Stimulated activated CD8-positive, alpha-beta memory T cell treated with anti-CD3 and anti-CD28 coated beads, Interleukin-2, amount 100 ng/mL, for 48 hours (primary cell): ENCODE measurements around the gene STAT4.

Source experiments
- DNase-seq, 2 donors: peaks; one replicate each; pipeline ENCODE4 v3.0.0-alpha.2; 2020; ENCODE audit warnings: low read depth in 2 of 2

Gene STAT4

DNA sequence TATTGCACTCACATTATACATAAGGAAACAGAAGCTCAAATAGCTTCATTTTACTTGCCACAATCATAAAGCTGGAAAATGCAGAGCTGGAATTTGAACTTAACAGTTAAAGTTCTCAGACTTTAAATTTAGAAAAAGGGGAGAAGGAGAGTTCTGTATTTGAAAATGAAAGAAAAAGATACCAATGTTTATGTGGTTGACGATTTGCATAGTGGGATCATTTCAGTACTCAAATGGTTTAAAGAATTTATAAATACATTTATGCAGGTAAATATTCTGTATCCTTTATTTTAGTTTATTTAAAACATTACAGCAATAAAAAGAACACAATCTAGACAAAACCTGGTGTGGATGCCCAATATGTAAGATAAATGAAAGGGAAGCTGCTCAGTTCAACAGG is 25.5 kb upstream of the STAT4 start:
- no peak for DNase-seq

DNA sequence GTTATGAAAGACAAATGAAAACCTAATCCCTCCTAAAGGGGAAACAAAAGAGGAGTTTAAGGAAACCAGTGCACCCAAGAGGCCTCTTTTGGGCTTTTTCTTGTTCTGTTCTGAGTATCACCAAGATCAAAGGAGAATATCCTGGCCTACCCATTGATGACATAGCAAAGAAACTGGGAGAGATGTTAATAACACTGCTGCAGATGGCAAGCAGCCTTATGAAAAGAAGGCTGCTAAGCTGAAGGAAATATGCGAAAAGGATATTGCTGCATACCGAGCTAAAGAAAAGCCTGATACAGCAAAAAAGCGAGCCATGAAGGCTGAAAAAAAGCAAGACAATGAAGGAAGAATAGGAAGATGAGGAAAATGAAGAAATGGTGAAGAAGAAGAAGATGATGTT is 23.6 kb upstream of the STAT4 start:
- no peak for DNase-seq

DNA sequence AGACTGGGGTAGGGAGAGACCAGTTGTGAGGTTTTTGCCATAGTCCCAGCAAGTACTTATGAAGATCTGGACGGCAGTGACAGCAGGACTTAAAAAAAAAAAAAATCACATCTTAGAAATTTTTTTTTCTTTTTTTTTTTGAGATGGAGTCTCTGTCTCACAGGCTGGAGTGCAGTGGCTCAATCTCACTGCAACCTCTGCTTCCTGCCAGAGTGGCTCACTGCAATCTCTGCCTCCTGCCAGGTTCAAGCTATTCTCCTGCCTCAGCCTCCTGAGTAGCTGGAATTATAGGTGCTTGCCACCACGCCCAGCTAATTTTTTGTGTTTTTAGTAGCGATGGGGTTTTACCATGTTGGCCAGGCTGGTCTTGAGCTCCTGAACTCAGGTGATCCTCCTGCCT is 22.4 kb upstream of the STAT4 start:
- DNase-seq = no peak

DNA sequence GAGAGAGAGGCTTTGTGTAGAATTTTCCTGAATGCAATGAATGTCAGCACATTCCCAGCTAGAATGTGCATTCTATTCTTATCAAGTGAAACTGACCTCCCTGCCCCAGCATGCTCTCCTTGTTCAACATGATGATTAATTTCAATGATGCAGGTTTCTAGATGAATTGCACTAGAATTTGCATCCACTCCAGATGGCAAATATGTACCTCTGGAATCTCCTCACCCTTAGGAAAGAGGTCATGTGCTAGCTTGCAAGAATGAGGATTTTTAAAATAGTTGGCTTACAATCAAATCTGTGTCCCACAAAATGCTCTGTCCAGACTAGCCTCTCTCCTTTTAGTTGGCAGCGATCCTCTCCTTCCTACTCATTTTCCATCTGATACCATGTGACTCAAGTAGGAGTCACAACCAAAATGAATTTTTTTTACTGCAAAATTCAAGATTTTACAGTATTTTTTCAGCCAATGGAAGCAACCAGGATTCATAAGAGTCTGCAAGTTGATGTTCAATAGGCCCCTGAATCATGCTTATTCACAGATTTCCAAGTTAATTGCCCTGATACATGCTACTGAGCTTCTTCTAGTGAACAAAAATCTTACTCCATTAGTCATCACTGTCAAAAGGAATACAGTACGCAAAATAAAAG is 21.0 kb upstream of the STAT4 start:
- DNase-seq = no peak

DNA sequence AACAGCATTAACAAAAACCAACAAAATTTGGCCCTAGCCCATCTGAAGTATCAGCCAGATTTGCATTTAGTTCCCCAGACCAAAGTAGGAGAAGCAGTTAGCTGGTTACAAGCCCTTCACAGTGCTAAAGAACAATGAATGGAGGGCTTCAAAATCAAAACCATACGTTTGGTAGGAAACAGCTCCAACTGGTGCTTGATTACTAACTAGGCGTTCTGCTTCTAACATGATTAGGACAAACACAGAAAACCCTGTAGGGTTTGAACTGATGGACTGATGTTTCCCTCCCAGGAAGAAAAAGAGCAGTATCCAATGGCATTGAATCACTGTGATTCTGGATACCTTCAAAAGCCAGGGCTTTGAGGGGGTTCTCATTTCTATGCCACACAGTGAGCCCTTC is 20.5 kb upstream of the STAT4 start:
- no peak for DNase-seq

DNA sequence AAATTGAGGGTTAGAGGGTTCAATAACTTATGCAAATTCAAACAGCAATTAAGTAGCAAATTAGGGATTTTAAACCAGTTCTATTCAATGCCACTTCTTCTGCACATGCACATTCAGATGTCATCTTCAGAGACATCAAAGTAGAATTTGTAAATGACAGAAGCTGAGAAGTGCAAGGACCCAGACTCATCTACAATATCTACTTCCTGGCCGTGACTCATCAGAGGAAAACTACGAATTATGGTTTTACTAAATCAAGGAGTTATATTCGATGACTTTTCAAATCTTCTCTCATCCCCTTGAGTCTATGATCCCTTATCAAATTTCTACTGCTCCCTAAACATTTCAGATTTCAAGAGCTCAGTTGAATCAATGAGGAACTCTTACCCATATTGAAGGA is 20.0 kb upstream of the STAT4 start:
- no peak for DNase-seq

DNA sequence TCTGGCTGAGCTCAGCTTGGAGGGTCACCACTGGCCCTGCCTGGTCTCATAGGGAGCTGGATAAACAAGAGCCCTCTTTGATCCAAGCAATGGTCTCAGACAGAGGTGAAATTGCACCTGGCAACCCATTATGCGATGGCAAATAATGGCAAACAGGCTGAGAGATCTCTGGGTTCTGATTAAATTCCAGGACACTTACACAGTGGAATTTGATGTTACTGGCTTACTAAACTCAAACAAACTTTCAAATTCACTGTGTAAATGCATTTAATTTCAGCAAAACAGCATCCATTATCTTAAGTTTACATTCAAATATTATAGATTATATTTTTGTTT is 19.5 kb upstream of the STAT4 start:
- DNase-seq = no peak

DNA sequence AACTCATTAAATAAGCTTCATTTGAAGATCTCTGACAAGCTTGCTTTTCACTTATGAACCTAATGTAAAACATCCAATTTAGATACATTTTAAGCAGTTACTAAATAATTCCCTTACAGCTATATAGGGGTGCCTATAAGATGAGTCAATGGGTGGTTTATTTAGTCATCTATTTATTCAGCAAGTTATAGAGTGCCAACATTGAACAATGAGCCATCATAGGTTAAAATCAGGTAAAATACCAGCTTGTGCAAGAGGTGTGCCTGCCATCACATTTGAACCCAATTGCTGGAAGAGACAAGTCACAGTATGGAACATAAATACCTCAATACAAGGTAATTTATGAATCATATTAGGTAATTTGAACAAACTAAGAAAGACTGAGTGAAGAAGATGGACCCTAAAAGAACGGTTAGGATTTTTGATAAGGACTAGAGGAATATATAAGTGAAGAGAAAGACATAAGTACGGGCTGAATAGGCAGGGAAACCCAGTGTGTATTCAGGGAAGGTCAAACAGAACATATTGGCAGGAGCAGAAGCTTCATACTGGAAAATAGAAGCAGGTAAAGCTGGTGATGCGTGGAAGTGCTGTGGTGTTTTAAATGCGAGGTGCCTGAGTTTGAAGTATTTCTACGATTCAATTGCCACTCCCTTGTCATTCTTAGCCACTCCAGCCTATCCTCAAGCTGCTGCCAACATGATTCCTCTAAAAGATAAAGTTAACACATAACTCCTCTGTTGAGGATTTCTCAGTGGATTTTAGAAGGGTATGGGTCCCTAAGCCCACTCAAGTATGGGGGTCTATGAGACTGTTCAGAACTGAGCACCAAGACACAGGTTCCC is 18.9 kb upstream of the STAT4 start:
- no peak for DNase-seq

DNA sequence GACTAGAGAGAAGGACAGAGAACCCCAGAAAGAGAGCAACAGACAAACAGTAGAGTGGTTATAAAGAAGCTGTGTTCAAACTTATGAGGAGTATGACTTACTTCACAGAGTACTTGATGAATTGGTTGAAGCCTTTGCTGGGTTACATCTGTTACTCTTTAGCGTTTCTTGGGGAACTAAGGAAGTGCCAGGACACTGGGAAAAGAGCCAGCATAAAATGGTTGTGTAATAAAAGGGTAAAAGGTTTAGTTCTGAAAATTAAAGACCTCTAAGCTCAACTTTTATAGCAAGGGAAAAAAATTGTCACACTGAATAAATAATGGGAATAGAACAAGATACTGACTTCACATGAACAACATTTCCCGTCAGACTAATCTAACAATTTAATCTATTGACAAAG is 17.0 kb upstream of the STAT4 start:
- no peak for DNase-seq

DNA sequence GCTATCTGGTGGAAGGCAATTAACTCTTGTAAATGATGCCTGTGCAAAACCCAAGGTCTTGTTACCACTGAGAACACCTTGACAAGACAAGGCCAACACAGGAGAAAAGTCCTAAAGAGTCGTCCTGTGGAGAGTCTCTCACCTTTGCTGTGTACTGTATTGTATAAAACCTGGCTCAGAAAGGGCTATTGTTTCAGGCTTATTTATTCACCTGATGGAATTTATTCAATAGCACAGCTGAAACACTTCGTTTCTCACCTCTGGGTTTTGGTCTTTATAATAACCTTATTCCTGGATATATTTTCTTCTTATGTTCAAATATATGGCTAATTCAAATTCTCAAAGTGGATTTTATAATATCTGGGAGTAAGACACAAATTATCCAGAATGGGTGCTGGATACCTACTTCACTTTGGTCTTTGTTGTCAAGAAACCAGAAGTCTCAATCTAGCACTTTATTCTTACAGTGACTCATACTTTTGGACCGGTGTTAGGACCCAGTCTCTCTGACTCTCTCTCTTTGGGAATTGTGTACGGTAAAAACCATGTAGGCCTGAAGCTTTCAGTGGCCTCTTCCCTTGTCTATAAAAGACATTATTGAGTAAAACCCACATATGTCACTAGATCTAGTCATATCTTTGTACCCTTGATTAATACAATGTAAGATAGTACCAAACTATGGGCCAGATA is 16.1 kb upstream of the STAT4 start:
- no peak for DNase-seq

DNA sequence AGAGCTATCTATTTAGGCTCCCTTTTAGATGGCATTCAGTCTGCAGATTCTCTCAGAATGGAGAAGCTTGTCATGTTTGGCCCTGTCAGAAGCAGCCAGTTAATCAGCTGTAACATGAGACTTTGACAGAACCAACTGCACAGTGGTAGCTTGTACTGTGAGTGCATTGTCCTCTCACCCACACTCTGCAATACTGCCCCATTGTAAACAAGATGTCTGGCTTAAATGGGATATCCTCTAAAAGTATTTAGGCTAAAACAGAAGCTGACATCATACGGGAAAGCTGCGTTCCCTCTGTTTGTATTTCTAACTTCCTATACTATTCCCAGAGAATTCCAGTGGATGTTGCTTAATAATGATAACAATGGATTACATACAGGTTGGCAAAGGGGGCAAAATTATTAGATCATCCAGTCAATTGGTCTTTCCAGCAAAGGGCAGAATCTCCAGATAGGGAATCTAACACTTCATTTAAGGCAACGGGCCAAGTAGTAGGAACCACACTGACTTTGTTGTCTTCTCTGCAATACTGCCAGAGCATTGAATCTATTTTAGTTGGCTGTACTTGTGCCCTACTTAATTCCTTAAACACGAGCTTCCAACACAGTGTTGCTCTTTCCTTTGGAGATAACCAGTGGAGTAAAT is 15.4 kb upstream of the STAT4 start:
- DNase-seq = no peak

DNA sequence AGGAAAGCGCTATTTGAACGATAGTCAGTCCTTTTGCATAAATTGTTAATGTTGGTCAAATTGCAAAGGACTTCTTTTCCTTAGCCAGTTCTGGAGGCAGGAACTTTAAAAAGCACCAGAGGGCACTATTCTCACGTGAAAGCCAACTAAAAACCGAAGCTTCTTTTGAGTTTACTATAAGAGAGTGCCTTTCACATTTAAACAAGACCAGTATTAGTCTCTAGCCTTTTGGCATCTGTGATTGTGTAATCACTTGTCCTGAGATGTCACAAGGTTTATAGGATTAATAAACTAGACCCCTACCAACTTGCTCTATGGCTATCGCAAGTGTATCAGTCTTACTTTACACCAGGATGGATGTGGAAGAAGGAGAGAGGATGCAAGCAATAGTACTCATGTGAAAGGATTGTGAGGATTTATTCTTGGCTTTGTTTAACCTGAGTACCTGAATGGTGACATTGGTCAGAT is 14.4 kb upstream of the STAT4 start:
- DNase-seq = no peak

DNA sequence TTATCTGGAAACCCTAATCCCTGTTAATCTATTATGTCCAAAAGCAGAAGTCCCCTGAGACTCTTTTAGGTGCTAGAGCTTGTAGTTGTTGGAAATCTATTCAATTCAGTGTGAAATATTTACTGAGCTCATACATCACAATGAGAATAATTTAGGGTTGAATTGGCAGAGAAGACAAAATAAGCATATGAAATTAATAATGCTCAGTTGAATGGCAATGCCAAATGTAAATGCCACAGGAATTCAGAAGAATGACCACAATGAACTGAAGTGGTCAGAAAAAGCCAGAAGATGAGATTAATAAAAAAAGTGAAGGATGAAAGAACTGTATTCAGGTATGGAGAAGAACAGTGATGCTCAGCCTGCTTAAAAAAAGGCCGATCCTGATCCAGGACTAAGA is 8.0 kb upstream of the STAT4 start:
- DNase-seq = no peak

DNA sequence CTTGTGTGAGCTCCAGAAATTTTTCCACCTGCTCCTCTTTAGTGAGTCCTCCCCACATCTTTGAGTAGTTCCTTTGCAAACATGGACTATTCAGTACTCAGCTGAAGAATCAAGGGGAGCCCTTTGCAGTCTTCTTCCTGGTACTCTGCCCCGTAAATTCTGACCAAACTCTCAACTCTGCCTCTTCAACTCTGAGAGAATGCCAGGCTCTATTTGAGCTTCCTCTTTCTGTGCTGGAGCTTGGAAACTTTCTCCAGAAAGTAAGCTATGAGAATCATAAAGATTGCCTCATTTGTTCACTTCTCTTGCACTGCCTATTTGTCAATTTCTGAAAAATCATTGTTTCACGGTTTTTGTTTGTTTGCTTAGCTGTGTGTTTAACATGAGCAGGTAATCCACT is 7.4 kb upstream of the STAT4 start:
- no peak for DNase-seq

DNA sequence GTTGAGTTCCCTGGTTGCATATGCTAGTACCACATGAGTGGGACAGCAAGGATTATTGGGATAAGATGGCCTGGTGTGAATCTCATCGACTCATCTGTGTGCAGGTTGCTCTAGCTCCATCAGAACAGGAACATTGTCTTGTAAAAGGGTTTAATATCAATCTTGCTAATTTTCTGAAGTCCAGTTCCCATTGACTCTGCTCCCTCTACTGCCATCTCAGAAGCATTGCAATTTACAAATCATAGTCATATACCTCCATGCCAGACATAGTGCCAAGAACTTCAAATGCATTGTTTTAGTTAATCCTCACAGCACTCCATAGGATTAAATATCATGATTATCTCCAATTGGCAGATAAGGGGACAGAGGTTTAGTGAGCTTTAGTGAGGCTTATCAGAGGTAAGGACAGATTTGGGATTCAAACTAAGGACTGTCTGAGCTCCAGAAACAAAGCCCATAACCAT is 4.8 kb upstream of the STAT4 start:
- DNase-seq = no peak

DNA sequence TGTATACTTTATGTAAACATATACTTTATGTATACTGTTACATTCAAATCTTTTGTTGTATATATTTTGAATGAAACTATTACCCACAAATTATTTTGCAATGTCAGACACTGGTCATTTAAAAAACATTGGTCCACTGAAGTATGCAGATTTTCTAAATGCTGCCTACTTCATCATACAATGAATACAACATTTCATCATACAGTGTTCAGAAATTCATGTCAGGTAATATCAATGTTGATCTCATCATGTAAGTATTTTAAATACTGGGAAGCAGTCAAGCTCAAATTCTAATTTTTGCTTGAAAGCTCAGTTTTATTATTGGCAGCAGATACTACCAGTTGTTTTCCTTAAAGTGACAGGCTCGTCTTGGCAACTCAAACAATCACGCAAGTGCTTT is 2.9 kb upstream of the STAT4 start:
- DNase-seq = no peak

DNA sequence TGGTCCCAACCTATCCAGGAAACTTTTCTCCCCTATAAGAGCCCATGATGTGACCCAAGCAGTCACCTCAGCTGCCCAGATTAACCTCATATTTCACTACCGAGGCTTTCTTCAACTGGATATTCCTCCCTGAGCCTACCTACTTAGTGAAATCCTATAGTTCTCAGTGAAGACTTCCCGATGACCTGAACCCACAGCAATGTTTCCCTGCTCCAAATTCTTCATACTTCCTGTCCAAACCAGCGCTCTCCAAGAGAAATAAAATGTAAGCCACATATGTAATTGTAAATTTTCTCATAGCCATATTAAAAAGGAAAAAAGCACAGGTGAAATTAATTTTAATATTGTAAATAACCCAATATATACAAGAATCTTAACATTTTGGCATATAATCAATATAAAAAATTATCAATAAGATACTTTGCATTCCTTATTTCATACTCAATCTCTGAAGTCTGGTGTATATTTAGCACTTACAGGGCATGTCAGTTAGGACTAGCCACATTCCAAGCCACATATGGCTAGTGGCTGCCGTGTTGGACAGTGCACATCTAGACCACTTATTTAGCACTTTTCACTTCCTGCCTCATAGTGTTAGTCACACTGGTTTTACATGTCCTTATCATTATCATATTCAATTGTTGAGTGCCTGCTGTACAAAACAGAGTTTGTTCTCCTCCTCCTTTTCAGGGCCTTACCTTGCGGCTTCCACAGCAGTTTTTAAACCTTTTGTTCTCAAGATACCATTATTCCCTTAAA is 1.9 kb upstream of the STAT4 start:
- no peak for DNase-seq

DNA sequence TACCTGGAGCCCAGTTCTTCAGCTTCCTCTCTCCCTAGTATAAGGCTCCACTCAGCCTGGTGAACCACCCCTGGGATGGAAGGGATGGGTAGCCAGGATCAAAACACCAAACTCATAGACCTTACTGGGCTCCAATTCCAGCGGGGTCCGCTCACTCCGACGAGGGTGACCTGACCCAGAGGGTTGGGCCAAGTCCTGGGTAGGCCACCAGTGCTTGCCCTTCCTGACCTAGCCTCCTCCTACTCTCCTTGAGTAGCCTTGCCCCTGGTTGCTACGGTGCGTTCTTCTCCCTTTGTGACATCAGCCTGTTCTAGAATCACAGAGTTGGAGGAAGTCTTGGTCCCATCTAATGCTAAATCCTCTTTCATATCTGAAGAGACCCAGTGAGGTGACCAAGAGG is 537 bp upstream of the STAT4 start:
- no peak for DNase-seq

DNA sequence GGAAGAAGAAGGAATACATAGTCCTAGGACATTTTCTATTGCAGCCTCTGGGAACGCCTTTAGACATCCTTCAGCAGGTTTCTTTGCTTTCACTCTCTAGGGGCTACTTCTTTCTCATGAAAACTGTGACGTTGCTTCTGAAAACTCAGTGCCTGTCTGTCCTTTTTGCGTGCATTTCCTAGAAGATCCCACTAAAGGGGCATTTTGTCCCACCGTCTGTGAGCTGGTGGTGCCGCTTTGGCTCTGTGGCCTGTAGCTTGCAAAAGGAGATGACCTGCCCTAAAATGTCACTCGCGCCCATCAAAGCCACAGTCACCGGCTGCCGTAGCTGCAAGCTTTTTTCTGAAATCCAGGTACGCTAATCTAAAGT is 579 bp downstream of the STAT4 start:
- DNase-seq = no peak

DNA sequence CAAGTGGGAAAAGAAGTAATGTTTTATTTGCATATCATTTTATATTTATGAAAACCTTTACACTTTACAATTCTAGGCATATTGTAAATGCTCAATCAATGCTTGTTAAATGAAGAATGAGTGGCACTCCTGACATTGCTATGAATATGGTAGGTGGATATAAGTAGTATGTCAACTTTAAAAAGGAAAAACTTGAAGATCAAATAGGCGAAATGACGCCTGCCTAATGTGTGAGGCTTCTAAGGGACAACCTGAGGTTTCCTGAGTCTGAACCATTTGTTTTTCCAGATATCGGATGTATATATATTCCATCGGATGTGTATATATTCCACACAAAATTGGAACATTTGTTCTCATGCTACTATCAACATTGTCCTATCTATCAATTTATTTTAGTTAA is 1.4 kb downstream of the STAT4 start:
- no peak for DNase-seq

DNA sequence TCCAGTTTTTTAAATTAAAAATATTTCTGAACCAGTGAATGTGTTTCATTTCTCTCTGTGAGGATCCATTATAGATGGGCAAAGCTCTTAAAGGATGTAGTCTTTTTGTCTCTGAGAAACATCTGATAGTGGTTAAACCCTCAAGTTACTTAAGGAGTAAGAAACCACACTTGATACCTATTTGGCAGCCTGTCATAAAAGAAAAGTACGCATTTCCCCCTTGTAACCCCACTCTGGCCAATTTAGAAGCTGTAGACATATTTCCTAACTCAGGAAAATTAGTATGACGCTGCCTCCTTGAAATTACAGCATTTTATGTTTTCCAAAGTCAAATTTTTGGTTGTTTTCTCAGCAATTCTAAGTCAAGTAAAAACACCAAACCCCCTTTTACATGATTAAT is 2.0 kb downstream of the STAT4 start:
- DNase-seq = no peak

DNA sequence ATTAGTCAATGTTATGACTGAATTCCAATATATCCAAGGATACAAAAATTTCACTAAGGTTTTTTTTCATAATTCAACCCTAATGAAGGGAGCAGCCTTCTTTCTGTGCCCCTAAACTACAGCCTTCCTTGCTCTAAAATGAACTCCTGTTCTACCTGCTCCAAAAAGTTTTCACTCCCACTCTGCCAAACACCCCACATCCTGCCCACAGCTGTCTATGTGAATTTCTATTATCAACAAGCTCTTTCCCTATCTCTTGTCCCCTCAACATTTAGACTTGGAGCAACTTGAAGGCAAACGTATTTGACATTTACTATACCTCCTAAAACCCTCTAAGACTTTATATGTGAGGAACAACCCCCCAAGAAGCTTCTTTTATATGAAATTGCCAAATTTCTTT is 2.5 kb downstream of the STAT4 start:
- DNase-seq = no peak
